SU-DHL-6 (cell line): Measurements from ENCODE around the gene FSTL3.

Experiments
- CTCF ChIP-seq: fragments of 200-600 bp; sonication (generic); IDR thresholded peaks from one replicate; pipeline ENCODE4 v1.5.1; 2017; ENCODE audit warnings: antibody characterized with exemption, mild to moderate bottlenecking, low read length, moderate library complexity; ENCODE audit not compliant: insufficient read depth, poor library complexity, severe bottlenecking
- EZH2phosphoT487 ChIP-seq: fragments of 200-600 bp; sonication (generic), shearing (Covaris generic); conservative IDR thresholded peaks from 2 replicates; pipeline ENCODE4 v1.6.1; 2018; ENCODE audit warnings: mild to moderate bottlenecking, antibody characterized with exemption, low read length, moderate library complexity, mixed read lengths

DNA sequence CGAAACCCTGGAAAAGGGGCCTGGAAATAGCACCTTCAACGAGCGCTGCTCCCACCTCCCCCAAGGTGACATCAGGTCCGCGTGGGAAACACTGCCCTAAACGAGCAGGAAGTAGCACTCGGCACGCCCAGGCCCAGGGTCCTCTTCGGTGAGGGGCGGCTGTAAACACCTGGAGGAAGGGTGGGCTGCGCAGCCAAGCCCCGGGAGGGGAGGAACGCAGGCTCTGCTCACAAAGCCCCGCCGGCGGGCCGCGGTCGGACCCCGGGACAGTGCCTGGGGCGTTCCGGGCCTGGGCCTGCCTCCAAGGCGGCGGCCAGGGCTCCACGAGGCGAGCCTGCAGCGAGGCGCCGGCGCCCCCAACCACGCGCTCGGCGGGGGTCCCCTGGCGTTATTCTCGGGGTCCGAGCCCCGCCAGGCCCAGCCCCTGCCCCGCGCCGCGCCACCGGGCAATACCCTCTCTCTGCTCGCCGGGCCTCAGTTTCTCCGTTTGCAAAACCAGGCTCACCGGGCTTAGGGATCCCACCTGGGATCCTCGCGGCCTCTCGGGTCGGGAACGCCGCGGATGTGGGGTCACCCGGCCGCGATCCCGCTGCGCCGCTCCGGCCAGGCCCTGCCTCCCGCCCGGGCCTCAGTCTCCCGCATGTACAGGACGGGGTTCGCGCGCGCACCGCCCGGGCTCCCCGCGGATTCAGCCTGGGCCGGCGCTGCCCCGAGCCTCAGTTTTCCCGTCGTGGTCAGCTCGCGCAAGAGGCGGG, 13.8 kb upstream of the FSTL3 start:
- TF ChIP-seq CTCF, result no peak
- TF ChIP-seq EZH2phosphoT487, result no peak
